NCI-H2029 (cell line): ENCODE measurements around the gene C5AR1.
"Not testable (repeated sequence)": the region's sequence is repeated elsewhere in the genome, so short reads cannot be mapped to it uniquely, and the experiment has no call there.

Source experiments
- DNase-seq: peaks from one replicate; lab custom pipeline; 2025; lab: John Stamatoyannopoulos, UW

Gene C5AR1

GRCh38 chr19:47365455-47365854, 55.8 kb downstream of the C5AR1 start:
- not testable (repeated sequence) for DNase-seq

GRCh38 chr19:47370045-47370611, 60.5 kb downstream of the C5AR1 start:
- no peak for DNase-seq

DNA sequence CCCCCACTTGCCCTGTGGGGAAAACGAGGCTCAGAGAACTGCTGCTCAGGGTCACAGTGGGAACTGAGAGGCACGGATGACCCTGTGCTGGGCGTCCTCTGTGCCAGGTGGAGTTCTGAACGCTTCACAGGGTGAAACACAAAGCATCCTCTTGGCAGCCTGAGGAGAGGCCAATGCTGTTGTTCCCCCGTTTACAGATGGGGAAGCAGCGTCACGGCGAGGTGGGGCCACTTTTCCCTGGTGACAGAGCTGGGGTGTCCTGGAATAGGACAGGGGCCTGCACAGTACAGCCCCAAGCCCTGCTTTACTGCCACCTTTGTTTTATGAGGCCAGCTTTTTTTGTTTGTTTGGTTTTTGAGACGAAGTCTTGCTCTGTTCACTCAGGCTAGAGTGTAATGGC, 61.6 kb downstream of the C5AR1 start:
- DNase-seq = no peak
